Brain microvascular endothelial cell (primary cell): ENCODE data around the gene KCNAB1.

ENCODE experiments used
- DNase-seq: peaks from one replicate; pipeline ENCODE4 v3.0.0-alpha.2; 2020
- H3K27ac ChIP-seq: fragments of 250-450 bp; sonication (Bioruptor Pico); 2 replicates; pipeline ENCODE4 v1.5.1; 2020; ENCODE audit warnings: mild to moderate bottlenecking, moderate library complexity
- H3K27me3 ChIP-seq: fragments of 250-450 bp; sonication (Bioruptor Pico); replicated peaks from 2 replicates; pipeline ENCODE4 v1.5.1; 2020; ENCODE audit warnings: mild to moderate bottlenecking
- H3K36me3 ChIP-seq: fragments of 250-450 bp; sonication (Bioruptor Pico); replicated peaks from 2 replicates; pipeline ENCODE4 v1.5.1; 2020; ENCODE audit warnings: mild to moderate bottlenecking
- H3K4me3 ChIP-seq: 2 replicates; pipeline ENCODE4 v1.5.1; 2011; ENCODE audit warnings: low read depth, mild to moderate bottlenecking, control low read depth, low read length, moderate library complexity
- in situ Hi-C: cut with HindIII; loops from 2 replicates; pipeline ENCODE4 v1.10.0; 2017; ENCODE audit warnings: low sequenced_read_pairs, low pct_ligation_motif_present
- TF ChIP-seq, protein P1 (sequence below): IDR thresholded peaks from 2 replicates; pipeline ENCODE4 v1.5.1; 2011; ENCODE audit warnings: low read depth, mild to moderate bottlenecking, moderate library complexity, low read length, control low read depth, inconsistent platforms; ENCODE audit errors: missing control alignments

KCNAB1 gene

GRCh38 chr3:156373654-156374053 is 253.3 kb downstream of the KCNAB1 start:
- no peak overlapping the region for H3K4me3 ChIP-seq
- no peaks in the 10 kb centered on the region for H3K36me3 ChIP-seq
- no peak for DNase-seq
- in situ Hi-C loops = no loop called here
- no peaks in the 10 kb centered on the region for H3K27me3 ChIP-seq
- H3K27ac ChIP-seq = no peak overlapping the region
- TF ChIP-seq, protein P1, sequence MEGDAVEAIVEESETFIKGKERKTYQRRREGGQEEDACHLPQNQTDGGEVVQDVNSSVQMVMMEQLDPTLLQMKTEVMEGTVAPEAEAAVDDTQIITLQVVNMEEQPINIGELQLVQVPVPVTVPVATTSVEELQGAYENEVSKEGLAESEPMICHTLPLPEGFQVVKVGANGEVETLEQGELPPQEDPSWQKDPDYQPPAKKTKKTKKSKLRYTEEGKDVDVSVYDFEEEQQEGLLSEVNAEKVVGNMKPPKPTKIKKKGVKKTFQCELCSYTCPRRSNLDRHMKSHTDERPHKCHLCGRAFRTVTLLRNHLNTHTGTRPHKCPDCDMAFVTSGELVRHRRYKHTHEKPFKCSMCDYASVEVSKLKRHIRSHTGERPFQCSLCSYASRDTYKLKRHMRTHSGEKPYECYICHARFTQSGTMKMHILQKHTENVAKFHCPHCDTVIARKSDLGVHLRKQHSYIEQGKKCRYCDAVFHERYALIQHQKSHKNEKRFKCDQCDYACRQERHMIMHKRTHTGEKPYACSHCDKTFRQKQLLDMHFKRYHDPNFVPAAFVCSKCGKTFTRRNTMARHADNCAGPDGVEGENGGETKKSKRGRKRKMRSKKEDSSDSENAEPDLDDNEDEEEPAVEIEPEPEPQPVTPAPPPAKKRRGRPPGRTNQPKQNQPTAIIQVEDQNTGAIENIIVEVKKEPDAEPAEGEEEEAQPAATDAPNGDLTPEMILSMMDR = no peak

- Histone ChIP-seq H3K36me3 (no peaks in the 10 kb centered on the region), H3K4me3 (no peak overlapping the region), H3K27me3 (no peaks in the 10 kb centered on the region), H3K27ac (no peak overlapping the region)
- in situ Hi-C loops = no loop called here
- TF ChIP-seq, protein P1 = no peak
- DNase-seq = no peak
Observed at GRCh38 chr3:156376199-156376598, 255.8 kb downstream of the KCNAB1 start.

DNA sequence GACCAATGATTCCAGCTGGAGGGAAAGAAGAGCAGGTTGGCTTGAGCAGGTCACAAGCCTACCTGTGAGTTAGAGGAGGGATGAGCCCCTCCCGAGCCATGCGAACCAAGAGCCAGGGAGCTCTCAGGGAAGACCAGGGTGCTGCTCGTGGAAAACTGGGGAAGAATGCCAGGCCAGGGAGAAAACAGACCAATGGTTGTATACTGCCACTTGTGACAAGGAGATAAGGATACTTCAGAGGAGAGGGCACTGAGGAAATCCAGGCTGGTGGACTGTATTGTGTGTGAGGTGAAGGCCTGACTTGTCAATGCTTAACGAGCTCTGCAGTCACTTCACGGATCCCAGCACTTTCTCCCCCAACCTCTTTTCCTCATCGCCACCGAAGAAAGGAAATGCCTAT is 256.9 kb downstream of the KCNAB1 start:
- TF ChIP-seq, protein P1 = no peak
- in situ Hi-C loops = no loop called here
- Histone ChIP-seq H3K4me3 (no peak overlapping the region), H3K27ac (no peak overlapping the region), H3K36me3 (no peaks in the 10 kb centered on the region), H3K27me3 (no peaks in the 10 kb centered on the region)
- no peak for DNase-seq

GRCh38 chr3:156377718-156378117 is 257.3 kb downstream of the KCNAB1 start:
- in situ Hi-C loops = no loop called here
- Histone ChIP-seq H3K36me3 (no peaks in the 10 kb centered on the region), H3K27ac (no peak overlapping the region), H3K4me3 (no peak overlapping the region), H3K27me3 (no peaks in the 10 kb centered on the region)
- DNase-seq = no peak
- TF ChIP-seq, protein P1 = no peak

DNA sequence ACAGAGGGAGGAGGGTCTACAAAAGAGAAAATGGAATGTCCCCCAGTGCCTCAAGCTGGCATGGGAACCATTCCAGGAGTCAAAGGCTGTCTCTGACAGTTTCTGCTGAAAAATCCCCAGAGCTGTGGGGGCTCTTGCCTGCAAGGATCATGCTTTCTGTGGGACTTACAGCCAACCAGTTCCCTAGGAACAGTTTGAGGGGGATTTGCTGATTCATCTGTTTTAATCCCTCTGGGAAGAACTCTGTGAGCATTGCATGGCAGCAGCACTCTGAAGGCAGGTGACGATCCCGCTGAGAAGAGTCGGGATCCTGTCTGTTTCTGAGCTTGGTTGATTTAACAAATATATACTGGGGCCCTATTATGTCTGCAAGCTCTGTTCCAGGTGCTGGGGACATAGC is 258.5 kb downstream of the KCNAB1 start:
- DNase-seq = no peak
- TF ChIP-seq, protein P1 = no peak
- H3K27ac ChIP-seq = no peak overlapping the region
- no peaks in the 10 kb centered on the region for H3K27me3 ChIP-seq
- no peak overlapping the region for H3K4me3 ChIP-seq
- in situ Hi-C loops = no loop called here
- no peaks in the 10 kb centered on the region for H3K36me3 ChIP-seq

GRCh38 chr3:156379327-156379726 is 258.9 kb downstream of the KCNAB1 start:
- in situ Hi-C loops = no loop called here
- no peak for DNase-seq
- Histone ChIP-seq H3K27ac (no peak overlapping the region), H3K36me3 (no peaks in the 10 kb centered on the region), H3K27me3 (no peaks in the 10 kb centered on the region), H3K4me3 (no peak overlapping the region)
- TF ChIP-seq, protein P1 = no peak
